OCI-LY1 (cell line): ENCODE results near the gene NDUFV3.

Experiments used
- H2AFZ ChIP-seq: fragments of 200-600 bp; sonication (generic), shearing (Covaris generic); 2 replicates; pipeline ENCODE4 v1.6.0; 2014; ENCODE audit warnings: antibody characterized with exemption, mild to moderate bottlenecking, low read length
- H3F3A ChIP-seq: fragments of 200-600 bp; sonication (generic), shearing (Covaris generic); 2 replicates; pipeline ENCODE4 v1.6.0; 2014; ENCODE audit warnings: mild to moderate bottlenecking, antibody characterized with exemption, low read length, moderate library complexity; ENCODE audit not compliant: insufficient read depth
- H3K27ac ChIP-seq: fragments of 200-600 bp; sonication (generic); 2 replicates; pipeline ENCODE4 v1.5.1; 2014; ENCODE audit warnings: low read length, mixed run types, mild to moderate bottlenecking, low read depth; ENCODE audit not compliant: poor library complexity, severe bottlenecking
- H3K27me3 ChIP-seq: fragments of 200-600 bp; sonication (generic); 2 replicates; pipeline ENCODE4 v1.6.0; 2014; ENCODE audit warnings: antibody characterized with exemption, mild to moderate bottlenecking, low read length, moderate library complexity; ENCODE audit not compliant: insufficient read depth
- H3K36me3 ChIP-seq: fragments of 200-600 bp; sonication (generic); 2 replicates; pipeline ENCODE4 v1.6.1; 2014; ENCODE audit warnings: mild to moderate bottlenecking, antibody characterized with exemption, low read length, moderate library complexity, mixed read lengths; ENCODE audit not compliant: insufficient read depth
- H3K4me1 ChIP-seq: fragments of 200-600 bp; sonication (generic); 2 replicates; pipeline ENCODE4 v1.5.1; 2014; ENCODE audit warnings: mild to moderate bottlenecking, low read length, moderate library complexity; ENCODE audit not compliant: insufficient read depth, severe bottlenecking
- H3K4me2 ChIP-seq: fragments of 200-600 bp; sonication (generic), shearing (Covaris generic); 2 replicates; pipeline ENCODE4 v1.6.1; 2014; ENCODE audit warnings: low read length
- H3K4me3 ChIP-seq: fragments of 200-600 bp; sonication (generic); 2 replicates; pipeline ENCODE4 v1.5.1; 2014; ENCODE audit warnings: low read length, low read depth, mild to moderate bottlenecking, mixed read lengths; ENCODE audit not compliant: poor library complexity, severe bottlenecking
- H3K79me2 ChIP-seq: fragments of 200-600 bp; shearing (Covaris generic); 2 replicates; pipeline ENCODE4 v1.6.1; 2016; ENCODE audit warnings: mixed run types, low read length, mixed read lengths; ENCODE audit not compliant: insufficient read depth
- H3K9ac ChIP-seq: fragments of 200-600 bp; sonication (generic), shearing (Covaris generic); 2 replicates; pipeline ENCODE4 v1.6.1; 2014; ENCODE audit warnings: mild to moderate bottlenecking, low read length, mixed read lengths
- H3K9me2 ChIP-seq: fragments of 200-600 bp; sonication (generic), shearing (Covaris generic); 2 replicates; pipeline ENCODE4 v1.6.1; 2014; ENCODE audit warnings: low read depth, mild to moderate bottlenecking, low read length, mixed read lengths
- H3K9me3 ChIP-seq: fragments of 200-600 bp; shearing (Covaris generic); 2 replicates; pipeline ENCODE4 v1.6.1; 2014; ENCODE audit warnings: low read length, mixed read lengths
- H4K20me1 ChIP-seq: fragments of 200-600 bp; sonication (generic), shearing (Covaris generic); 2 replicates; pipeline ENCODE4 v1.6.0; 2016; ENCODE audit warnings: mild to moderate bottlenecking, low read length; ENCODE audit not compliant: insufficient read depth
- EZH2 ChIP-seq: fragments of 200-600 bp; sonication (generic), shearing (Covaris generic); IDR thresholded peaks from 2 replicates; pipeline ENCODE4 v1.8.0; 2017; ENCODE audit warnings: borderline replicate concordance, mixed run types, mild to moderate bottlenecking, antibody characterized with exemption, low read length, moderate library complexity, mixed read lengths
- TF ChIP-seq, protein P1 (sequence below): fragments of 200-600 bp; sonication (generic), shearing (Covaris generic); IDR thresholded peaks from 2 replicates; pipeline ENCODE4 v1.5.1; 2017; ENCODE audit warnings: mild to moderate bottlenecking, antibody characterized with exemption, low read length, moderate library complexity, mixed read lengths

NDUFV3 gene

GRCh38 chr21:42962380-42963007 lies 69.4 kb downstream of the NDUFV3 start:
- Histone ChIP-seq H3K9me2 (no peaks in the 10 kb centered on the region), H3K4me3 (no peak overlapping the region), H4K20me1 (no peaks in the 10 kb centered on the region), H3K4me1 (no peaks in the 10 kb centered on the region), H3K27me3 (0 out of 2 replicates have a peak, but pooled peaks cover 7% of the 10 kb centered on the region), H3K4me2 (no peak overlapping the region), H2AFZ (no peak overlapping the region), H3K27ac (no peak overlapping the region), H3F3A (no peaks in the 10 kb centered on the region), H3K79me2 (no peaks in the 10 kb centered on the region), H3K36me3 (no peaks in the 10 kb centered on the region), H3K9me3 (no peaks in the 10 kb centered on the region), H3K9ac (no peak overlapping the region)
- TF ChIP-seq EZH2 = no peak
- TF ChIP-seq, protein P1, sequence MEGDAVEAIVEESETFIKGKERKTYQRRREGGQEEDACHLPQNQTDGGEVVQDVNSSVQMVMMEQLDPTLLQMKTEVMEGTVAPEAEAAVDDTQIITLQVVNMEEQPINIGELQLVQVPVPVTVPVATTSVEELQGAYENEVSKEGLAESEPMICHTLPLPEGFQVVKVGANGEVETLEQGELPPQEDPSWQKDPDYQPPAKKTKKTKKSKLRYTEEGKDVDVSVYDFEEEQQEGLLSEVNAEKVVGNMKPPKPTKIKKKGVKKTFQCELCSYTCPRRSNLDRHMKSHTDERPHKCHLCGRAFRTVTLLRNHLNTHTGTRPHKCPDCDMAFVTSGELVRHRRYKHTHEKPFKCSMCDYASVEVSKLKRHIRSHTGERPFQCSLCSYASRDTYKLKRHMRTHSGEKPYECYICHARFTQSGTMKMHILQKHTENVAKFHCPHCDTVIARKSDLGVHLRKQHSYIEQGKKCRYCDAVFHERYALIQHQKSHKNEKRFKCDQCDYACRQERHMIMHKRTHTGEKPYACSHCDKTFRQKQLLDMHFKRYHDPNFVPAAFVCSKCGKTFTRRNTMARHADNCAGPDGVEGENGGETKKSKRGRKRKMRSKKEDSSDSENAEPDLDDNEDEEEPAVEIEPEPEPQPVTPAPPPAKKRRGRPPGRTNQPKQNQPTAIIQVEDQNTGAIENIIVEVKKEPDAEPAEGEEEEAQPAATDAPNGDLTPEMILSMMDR = no peak
